GM23338 (cell line): ENCODE measurements around the gene FGF9. TPM values are rescaled to one million over a fixed set of nuclear protein-coding genes. Genes with fewer than 3 reads are reported as not detected.

ENCODE experiments used
- ATAC-seq: fragments of 200-7000 bp; cut with Tn5 transposase; 3 replicates; pipeline ENCODE4 v1.9.1; 2020
- DNase-seq: peaks from one replicate; pipeline ENCODE4 v3.0.0-alpha.2; 2015; ENCODE audit warnings: low spot score
- H2AFZ ChIP-seq: fragments of 200-600 bp; sonication (generic); 2 replicates; pipeline ENCODE4 v1.8.0; 2016; ENCODE audit warnings: antibody characterized with exemption, mild to moderate bottlenecking, moderate library complexity
- H3F3A ChIP-seq: fragments of 200-600 bp; sonication (generic); replicated peaks from 2 replicates; pipeline ENCODE4 v1.8.0; 2017; ENCODE audit warnings: antibody characterized with exemption, mixed run types, low read depth
- H3K27ac ChIP-seq: fragments of 200-600 bp; sonication (generic); 2 replicates; pipeline ENCODE4 v1.6.1; 2016; ENCODE audit warnings: low read depth
- H3K27me3 ChIP-seq: fragments of 200-600 bp; sonication (generic); 2 replicates; pipeline ENCODE4 v1.8.0; 2016; ENCODE audit warnings: mild to moderate bottlenecking, mixed run types, moderate library complexity; ENCODE audit not compliant: insufficient read depth
- H3K36me3 ChIP-seq: fragments of 200-600 bp; sonication (generic); 2 replicates; pipeline ENCODE4 v1.8.0; 2016; ENCODE audit warnings: mild to moderate bottlenecking; ENCODE audit not compliant: insufficient read depth
- H3K4me1 ChIP-seq: fragments of 200-600 bp; sonication (generic); 2 replicates; pipeline ENCODE4 v1.8.0; 2016; ENCODE audit warnings: mild to moderate bottlenecking, moderate library complexity; ENCODE audit not compliant: insufficient read depth
- H3K4me2 ChIP-seq: fragments of 200-600 bp; sonication (generic); 2 replicates; pipeline ENCODE4 v1.7.1; 2017; ENCODE audit warnings: mixed run types
- H3K4me3 ChIP-seq: fragments of 200-600 bp; sonication (generic); 2 replicates; pipeline ENCODE4 v1.6.1; 2016; ENCODE audit warnings: mixed run types
- H3K79me2 ChIP-seq: fragments of 200-600 bp; sonication (generic); replicated peaks from 2 replicates; pipeline ENCODE4 v1.8.0; 2017; ENCODE audit warnings: mild to moderate bottlenecking; ENCODE audit not compliant: insufficient read depth
- H3K9me2 ChIP-seq: fragments of 200-600 bp; sonication (generic); 2 replicates; pipeline ENCODE4 v1.8.0; 2017; ENCODE audit not compliant: insufficient read depth
- H4K20me1 ChIP-seq: fragments of 200-600 bp; sonication (generic); replicated peaks from 2 replicates; pipeline ENCODE4 v1.8.0; 2017; ENCODE audit warnings: mild to moderate bottlenecking; ENCODE audit not compliant: insufficient read depth
- H3K27ac Mint-ChIP-seq: 2 replicates; pipeline ENCODE4 v1.8.0; 2020; ENCODE audit warnings: inconsistent platforms, mild to moderate bottlenecking, moderate library complexity, mixed read lengths
- H3K27me3 Mint-ChIP-seq: 3 replicates; pipeline ENCODE4 v1.8.0; 2022; ENCODE audit warnings: low read depth, mild to moderate bottlenecking, moderate library complexity, mixed read lengths, inconsistent platforms; ENCODE audit not compliant: insufficient read depth, poor library complexity
- H3K36me3 Mint-ChIP-seq: 3 replicates; pipeline ENCODE4 v1.8.0; 2021; ENCODE audit warnings: low read depth, mild to moderate bottlenecking, inconsistent platforms, moderate library complexity, mixed read lengths
- H3K4me1 Mint-ChIP-seq: 3 replicates; pipeline ENCODE4 v1.8.0; 2020; ENCODE audit warnings: mild to moderate bottlenecking, inconsistent platforms, mixed read lengths
- H3K4me3 Mint-ChIP-seq: 3 replicates; pipeline ENCODE4 v1.8.0; 2021; ENCODE audit warnings: moderate library complexity, mild to moderate bottlenecking, inconsistent platforms, mixed read lengths
- H3K9me3 Mint-ChIP-seq: 3 replicates; pipeline ENCODE4 v1.8.0; 2020; ENCODE audit warnings: moderate library complexity, mild to moderate bottlenecking, inconsistent platforms, mixed read lengths
- CREB1 ChIP-seq: fragments of 250-450 bp; sonication (Bioruptor Pico); IDR thresholded peaks from 2 replicates; pipeline ENCODE4 v1.5.0; 2020; ENCODE audit warnings: low read depth, mild to moderate bottlenecking, moderate library complexity
- CTCF ChIP-seq, 2 experiments: fragments of 200-600 bp in 1 of 2; sonication (generic) in 1 of 2; conservative IDR thresholded peaks; 2 replicates each; pipeline versions ENCODE4 v1.5.1 to v1.6.1; 2016 to 2017; ENCODE audit warnings: antibody characterized with exemption in 2 of 2, low read depth in 2 of 2, mild to moderate bottlenecking in 2 of 2, moderate library complexity in 1 of 2
- ETS1 ChIP-seq: IDR thresholded peaks from 2 replicates; pipeline ENCODE4 v1.6.1; 2016; ENCODE audit warnings: antibody characterized with exemption
- EZH2 ChIP-seq: fragments of 200-600 bp; sonication (generic); IDR thresholded peaks from one replicate; pipeline ENCODE4 v1.8.0; 2017; ENCODE audit warnings: antibody characterized with exemption, mild to moderate bottlenecking, low read depth; ENCODE audit not compliant: unreplicated experiment
- EZH2phosphoT487 ChIP-seq: fragments of 200-600 bp; sonication (generic); IDR thresholded peaks from one replicate; pipeline ENCODE4 v1.8.1; 2018; ENCODE audit warnings: antibody characterized with exemption; ENCODE audit not compliant: unreplicated experiment
- JUNB ChIP-seq: IDR thresholded peaks from one replicate; pipeline ENCODE4 v1.6.1; 2016; ENCODE audit warnings: antibody characterized with exemption; ENCODE audit not compliant: unreplicated experiment
- NANOG ChIP-seq: IDR thresholded peaks from 2 replicates; pipeline ENCODE4 v1.6.1; 2016; ENCODE audit warnings: antibody characterized with exemption, borderline replicate concordance
- POLR2AphosphoS5 ChIP-seq: IDR thresholded peaks from 2 replicates; pipeline ENCODE4 v1.6.1; 2016; ENCODE audit warnings: antibody characterized with exemption, low read depth
- STAT1 ChIP-seq: IDR thresholded peaks from one replicate; pipeline ENCODE4 v1.6.1; 2016; ENCODE audit warnings: antibody characterized with exemption; ENCODE audit not compliant: unreplicated experiment
- ZNF114 ChIP-seq: fragments of 250-450 bp; sonication (Bioruptor Pico); IDR thresholded peaks from 2 replicates; pipeline ENCODE4 v1.5.0; 2020; ENCODE audit warnings: mild to moderate bottlenecking, moderate library complexity
- ZNF331 ChIP-seq: fragments of 250-450 bp; sonication (Bioruptor Pico); IDR thresholded peaks from 2 replicates; pipeline ENCODE4 v1.5.0; 2020; ENCODE audit warnings: low read depth, mild to moderate bottlenecking, moderate library complexity
- ZNF462 ChIP-seq: fragments of 250-450 bp; sonication (Bioruptor Pico); IDR thresholded peaks from 2 replicates; pipeline ENCODE4 v1.5.0; 2020; ENCODE audit warnings: mild to moderate bottlenecking, moderate library complexity
- polyA plus RNA-seq: library from polyadenylated mRNA; unstranded; fragments of >200 nt; fragmentation: Nextera tagmentation; extraction: Ambion mirVana; gene quantifications from 2 replicates; pipeline ENCODE4 v1.2.1, GENCODE V29; 2016
- total RNA-seq: library from RNA; depleted of rRNA; stranded (reverse); fragments of >200 nt; shearing (Covaris generic); gene quantifications from 2 replicates; pipeline ENCODE4 v1.2.3, GENCODE V29; 2014
- TF ChIP-seq, protein P1 (sequence below): IDR thresholded peaks from one replicate; pipeline ENCODE4 v1.6.1; 2018; ENCODE audit warnings: antibody characterized with exemption; ENCODE audit not compliant: unreplicated experiment

The FGF9 gene
- total and polyA plus RNA-seq, 2 experiments from 2014 or later = 0.27 TPM; not detected in 1

DNA sequence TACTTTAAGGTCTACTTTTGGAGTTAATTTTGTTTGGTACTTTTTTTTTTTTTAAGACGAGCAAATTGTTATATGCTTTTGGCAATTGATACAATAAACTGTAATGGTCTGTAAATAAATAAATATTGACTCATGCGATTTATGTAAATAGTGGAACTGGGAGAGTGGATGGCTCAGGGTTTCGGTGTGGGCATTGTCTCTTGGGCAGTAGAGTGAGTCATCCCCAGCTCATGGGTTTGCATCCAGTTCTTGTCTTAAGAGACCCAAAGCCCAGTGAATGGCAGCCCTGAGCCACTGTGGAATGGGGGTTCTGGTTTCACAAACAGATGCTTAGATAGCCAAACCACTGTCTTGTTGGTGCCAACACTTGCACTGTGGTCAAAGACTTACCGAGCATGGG lies 33.0 kb downstream of the FGF9 start:
- no peaks in the 10 kb centered on the region for H3K9me2 ChIP-seq
- no peak overlapping the region for H3K4me3 Mint-ChIP-seq
- H3K4me1 Mint-ChIP-seq = peaks cover 31% of the 10 kb centered on the region
- no peaks in the 10 kb centered on the region for H3K36me3 ChIP-seq
- H3K4me2 ChIP-seq = no peak overlapping the region
- H3K27ac ChIP-seq = no peak overlapping the region
- DNase-seq = no peak
- no peaks in the 10 kb centered on the region for H3K9me3 Mint-ChIP-seq
- H4K20me1 ChIP-seq = no peaks in the 10 kb centered on the region
- no peak overlapping the region for H3K27ac Mint-ChIP-seq
- no peaks in the 10 kb centered on the region for H3F3A ChIP-seq
- ATAC-seq = no peak
- no peak for TF ChIP-seq STAT1
- TF ChIP-seq JUNB = no peak
- no peak for TF ChIP-seq CTCF (conservative IDR thresholded peaks at IDR 0.05; ENCODE audit: low read depth in 2 of 2)
- TF ChIP-seq ZNF114 (CRISPR knock-in tag) = no peak
- TF ChIP-seq CREB1 (CRISPR knock-in tag) = no peak
- TF ChIP-seq ZNF331 = no peak
- no peak for TF ChIP-seq ZNF462
- no peak for TF ChIP-seq NANOG
- TF ChIP-seq, protein P1, sequence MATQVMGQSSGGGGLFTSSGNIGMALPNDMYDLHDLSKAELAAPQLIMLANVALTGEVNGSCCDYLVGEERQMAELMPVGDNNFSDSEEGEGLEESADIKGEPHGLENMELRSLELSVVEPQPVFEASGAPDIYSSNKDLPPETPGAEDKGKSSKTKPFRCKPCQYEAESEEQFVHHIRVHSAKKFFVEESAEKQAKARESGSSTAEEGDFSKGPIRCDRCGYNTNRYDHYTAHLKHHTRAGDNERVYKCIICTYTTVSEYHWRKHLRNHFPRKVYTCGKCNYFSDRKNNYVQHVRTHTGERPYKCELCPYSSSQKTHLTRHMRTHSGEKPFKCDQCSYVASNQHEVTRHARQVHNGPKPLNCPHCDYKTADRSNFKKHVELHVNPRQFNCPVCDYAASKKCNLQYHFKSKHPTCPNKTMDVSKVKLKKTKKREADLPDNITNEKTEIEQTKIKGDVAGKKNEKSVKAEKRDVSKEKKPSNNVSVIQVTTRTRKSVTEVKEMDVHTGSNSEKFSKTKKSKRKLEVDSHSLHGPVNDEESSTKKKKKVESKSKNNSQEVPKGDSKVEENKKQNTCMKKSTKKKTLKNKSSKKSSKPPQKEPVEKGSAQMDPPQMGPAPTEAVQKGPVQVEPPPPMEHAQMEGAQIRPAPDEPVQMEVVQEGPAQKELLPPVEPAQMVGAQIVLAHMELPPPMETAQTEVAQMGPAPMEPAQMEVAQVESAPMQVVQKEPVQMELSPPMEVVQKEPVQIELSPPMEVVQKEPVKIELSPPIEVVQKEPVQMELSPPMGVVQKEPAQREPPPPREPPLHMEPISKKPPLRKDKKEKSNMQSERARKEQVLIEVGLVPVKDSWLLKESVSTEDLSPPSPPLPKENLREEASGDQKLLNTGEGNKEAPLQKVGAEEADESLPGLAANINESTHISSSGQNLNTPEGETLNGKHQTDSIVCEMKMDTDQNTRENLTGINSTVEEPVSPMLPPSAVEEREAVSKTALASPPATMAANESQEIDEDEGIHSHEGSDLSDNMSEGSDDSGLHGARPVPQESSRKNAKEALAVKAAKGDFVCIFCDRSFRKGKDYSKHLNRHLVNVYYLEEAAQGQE = no peak
- TF ChIP-seq EZH2phosphoT487 = no peak
- TF ChIP-seq EZH2 = no peak
- no peak for TF ChIP-seq ETS1
- no peak for TF ChIP-seq POLR2AphosphoS5
- H3K79me2 ChIP-seq = no peaks in the 10 kb centered on the region
- peaks cover 6% of the 10 kb centered on the region for H3K27me3 Mint-ChIP-seq
- no peak overlapping the region for H3K4me3 ChIP-seq
- H3K27me3 ChIP-seq = no peaks in the 10 kb centered on the region
- no peaks in the 10 kb centered on the region for H3K36me3 Mint-ChIP-seq
- H2AFZ ChIP-seq = no peak overlapping the region
- H3K4me1 ChIP-seq = peaks cover 37% of the 10 kb centered on the region
